HCEC 1CT (cell line): ENCODE measurements around the gene GAS2L2.

ENCODE experiments used
- DNase-seq: peaks from one replicate; pipeline ENCODE4 v3.0.0-alpha.2; 2017

Gene GAS2L2

DNA sequence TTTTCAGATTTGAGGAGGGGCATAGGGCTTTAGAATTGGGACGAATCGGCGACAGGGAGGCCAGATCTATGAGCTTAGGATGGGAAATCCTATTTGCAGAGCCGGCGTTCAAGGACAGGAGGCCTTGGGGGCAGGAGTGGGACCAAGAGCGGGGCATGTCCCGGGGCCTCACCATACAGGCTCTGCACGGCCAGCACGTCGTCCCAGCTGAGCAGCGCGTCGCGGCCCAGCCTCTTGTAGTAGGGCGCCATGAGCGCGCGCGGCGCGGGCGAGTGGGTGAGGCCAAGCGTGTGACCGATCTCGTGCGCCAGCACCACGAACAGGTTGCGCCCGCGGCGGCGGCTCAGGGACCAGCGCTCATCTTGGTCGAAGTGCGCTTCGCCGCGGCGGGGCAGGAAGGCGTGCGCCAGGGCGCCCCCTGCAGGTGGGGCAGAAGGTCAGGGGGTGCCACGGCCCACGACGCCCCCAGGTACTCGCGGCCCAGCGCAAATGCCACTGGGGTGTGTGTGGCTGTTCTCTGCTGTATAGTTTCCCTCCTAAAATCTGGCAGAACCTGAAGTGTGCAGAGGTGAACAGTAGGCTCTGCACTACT lies 17.0 kb upstream of the GAS2L2 start:
- DNase-seq, result no peak

DNA sequence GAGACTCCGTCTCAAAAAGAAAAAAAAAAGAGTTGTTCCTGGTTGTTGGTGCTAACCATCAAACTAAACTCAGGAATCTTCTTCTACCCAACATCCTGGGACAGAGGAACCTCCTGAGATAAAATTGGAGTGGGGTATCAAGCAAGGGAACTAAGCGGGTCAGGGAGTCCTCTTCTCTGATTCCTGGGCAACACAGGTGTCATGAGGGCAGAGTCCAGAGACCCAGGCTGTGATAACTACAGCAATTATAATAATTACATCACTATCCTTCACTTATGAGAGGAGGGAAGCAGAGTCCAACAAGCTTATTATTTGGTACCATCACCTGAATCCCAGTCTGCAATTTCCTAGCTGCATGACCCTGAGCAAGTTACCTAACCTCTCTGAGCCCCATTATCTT lies 15.8 kb upstream of the GAS2L2 start:
- DNase-seq, result no peak

DNA sequence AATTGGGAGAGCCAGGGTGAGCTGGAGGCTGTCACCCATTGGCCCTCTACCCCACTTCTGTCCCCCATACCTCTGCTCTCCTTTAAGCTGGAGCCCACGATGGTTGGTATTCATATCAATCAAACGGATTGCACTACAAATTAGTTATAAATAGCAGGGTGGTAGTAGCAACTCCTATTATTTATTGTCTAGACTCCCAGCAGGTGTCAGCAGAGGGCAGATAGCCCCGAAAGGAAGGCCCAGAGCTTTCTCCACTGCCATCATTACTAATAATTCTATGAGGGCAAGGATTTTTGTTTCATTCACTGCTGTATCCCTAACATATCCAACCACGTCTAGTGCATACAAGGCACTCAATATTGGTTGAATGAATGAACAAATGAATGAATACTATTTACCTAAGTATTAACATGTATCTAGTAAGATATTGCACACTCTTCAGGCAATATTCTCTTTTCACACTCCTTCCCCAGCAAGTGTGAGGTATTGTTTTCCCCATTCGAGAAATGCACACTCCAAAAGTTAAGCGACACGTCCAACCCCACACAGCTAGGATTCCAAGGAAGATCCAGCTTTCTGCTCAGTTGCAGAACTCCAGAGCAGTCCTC lies 14.0 kb upstream of the GAS2L2 start:
- DNase-seq, result peak; percentile 54

DNA sequence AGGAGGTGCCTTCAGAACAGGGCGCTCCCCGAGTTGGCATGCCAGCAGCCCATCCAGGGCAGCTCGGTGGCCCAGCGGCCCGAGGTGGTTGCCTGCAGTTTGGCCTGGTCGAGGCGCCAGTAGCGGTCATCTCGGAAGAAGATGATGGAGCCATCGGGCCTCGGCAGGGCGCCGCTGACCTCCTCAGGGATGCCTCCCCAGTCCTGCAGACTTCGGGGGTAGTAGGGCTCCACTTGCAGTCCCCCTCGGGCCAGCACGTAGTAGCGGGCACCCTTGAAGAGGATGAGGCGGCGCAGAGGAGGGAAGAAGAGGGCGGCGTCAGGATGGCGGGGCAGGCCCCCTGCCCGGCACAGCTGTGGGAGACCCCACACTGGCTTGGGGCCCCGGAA lies 13.4 kb upstream of the GAS2L2 start:
- DNase-seq, result no peak

DNA sequence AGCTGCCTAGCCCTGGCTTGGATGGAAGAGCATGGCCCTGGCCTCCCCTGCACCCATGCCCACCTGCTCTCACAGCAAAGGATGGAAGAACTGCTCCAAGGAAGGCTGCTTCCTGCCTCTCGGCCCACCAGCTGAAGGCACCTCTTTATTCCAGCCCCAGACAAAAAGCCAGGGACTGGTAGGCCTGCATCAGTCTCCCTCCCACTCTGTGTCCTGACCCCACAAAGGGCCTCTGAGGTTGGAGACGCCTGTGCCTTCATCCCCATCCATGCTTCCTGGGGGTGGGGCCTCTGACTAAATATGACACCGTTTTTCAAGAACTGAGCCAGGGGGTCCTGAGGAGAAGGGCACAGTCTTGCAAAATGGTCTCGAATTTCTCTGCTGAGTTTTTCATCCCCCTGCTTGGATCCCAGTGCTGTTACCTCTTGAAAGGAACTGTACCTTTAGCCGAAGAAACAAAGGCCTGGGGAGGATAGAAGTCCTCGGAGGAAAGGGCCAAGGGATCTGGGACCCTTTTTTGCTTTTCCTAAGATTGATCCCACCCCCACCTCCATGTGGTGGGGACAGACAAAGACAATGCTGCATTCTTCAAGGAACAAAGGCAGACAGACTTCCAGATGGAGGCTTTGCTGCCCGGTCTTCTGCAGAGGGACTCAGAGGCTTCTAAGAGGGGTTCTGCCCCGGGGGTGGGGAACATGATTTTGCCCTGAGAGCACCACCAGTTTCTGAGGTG lies 12.9 kb upstream of the GAS2L2 start:
- DNase-seq, result no peak

- no peak for DNase-seq
Measured at GRCh38 chr17:35765086-35765710, 12.2 kb upstream of the GAS2L2 start.

DNA sequence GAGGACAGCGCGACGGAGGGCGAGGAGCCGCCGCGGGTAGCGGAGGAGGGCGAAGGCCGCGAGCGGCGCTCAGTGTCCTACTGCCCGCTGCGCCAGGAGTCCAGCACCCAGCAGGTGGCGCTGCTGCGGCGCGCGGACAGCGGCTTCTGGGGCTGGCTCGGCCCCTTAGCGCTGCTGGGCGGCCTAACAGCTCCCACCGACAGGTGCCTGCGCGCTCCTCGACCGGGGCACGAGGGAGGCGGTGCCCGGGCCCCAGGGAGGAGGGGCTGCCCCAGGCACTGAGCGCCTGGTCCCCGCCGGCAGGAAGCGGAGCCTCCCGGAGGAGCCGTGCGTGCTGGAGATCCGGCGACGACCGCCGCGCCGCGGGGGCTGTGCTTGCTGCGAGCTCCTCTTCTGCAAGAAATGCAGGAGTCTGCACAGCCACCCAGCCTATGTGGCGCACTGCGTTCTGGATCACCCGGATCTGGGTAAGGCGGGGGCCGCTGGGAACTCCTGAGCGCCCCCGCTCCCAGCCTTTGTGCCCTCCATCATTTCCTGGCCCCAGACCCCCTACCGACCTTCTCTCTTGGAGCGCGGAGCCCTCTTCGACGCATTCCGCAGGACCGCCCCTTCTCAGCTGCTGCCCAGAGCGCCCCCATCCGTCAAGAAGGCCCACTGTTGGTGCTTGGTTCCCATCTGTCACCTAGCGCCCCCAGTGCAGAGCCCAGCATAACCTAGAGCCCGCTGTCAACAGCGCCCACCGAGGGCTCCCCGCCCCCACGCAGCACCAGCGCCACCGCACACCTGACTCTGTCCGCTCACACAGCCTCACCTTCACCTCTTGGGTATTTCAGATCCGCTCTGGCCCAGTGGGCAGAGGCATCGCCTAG lies 11.3 kb upstream of the GAS2L2 start:
- peak; percentile 77 for DNase-seq

GRCh38 chr17:35763767-35764122 lies 10.7 kb upstream of the GAS2L2 start:
- no peak for DNase-seq

GRCh38 chr17:35761601-35762000 lies 8.6 kb upstream of the GAS2L2 start:
- no peak for DNase-seq

GRCh38 chr17:35760587-35760986 lies 7.5 kb upstream of the GAS2L2 start, which contains the start of gene C17orf50:
C17orf50 (plus strand) TSS chr17:35760887; CDS start chr17:35760942, 55 bp downstream.
- DNase-seq, result no peak

- DNase-seq, result no peak
Measured at GRCh38 chr17:35757243-35757642, 4.2 kb upstream of the GAS2L2 start.

GRCh38 chr17:35752471-35752870 lies 568 bp downstream of the GAS2L2 start:
- no peak for DNase-seq

DNA sequence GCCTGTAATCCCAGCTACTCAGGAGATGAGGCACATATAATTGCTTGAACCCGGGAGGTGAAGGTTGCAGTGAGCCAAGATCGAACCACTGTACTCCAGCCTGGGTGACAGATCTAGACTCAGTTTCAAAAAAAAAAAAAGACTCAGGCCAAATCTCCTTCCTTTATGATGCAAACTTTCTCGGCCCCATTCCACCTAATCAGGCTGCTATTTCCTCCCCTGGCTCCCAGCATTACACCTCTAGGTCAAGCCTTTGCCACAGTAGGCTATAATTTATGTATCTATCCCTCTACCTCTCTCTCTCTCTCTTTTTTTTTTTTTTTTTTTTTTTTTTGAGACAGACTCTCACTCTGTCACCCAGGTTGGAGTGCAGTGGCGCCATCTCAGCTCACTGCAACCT lies 1.5 kb downstream of the GAS2L2 start:
- peak; percentile 27 for DNase-seq

- no peak for DNase-seq
Measured at GRCh38 chr17:35750526-35751395, 2.3 kb downstream of the GAS2L2 start.

GRCh38 chr17:35749560-35750412 lies 3.3 kb downstream of the GAS2L2 start:
- DNase-seq, result no peak

- no peak for DNase-seq
Measured at GRCh38 chr17:35748979-35749378, 4.1 kb downstream of the GAS2L2 start.

GRCh38 chr17:35748341-35748841 lies 4.6 kb downstream of the GAS2L2 start:
- DNase-seq, result no peak

GRCh38 chr17:35747540-35748017 lies 5.5 kb downstream of the GAS2L2 start:
- peak; percentile 65 for DNase-seq

DNA sequence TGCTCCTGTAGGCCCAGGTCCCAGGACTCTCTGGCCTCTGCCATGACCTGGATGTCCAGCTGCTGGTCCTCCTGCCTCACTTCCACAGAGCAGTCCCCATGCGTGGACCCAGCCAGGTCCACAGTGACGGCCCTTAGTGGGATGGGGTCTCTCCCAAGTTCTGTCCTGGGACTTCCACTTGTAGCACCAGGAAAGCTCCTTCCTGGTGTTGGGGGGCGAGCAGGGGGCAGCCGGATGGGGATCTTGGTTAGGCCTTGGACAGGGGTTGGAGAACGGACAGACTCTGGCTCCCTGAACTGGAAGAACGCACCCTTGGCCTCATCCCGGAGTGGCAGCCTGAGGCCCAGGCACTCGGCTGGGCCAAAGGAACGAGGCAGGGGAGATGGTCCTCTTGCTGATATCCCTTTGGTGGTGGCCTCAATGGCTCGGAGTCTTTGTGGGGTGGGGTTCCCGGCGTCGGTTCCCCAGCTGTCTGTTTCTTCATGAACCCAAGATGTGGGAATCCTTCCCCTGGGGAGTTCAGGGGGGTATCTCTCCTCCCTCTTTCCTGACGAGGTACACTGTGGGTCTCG lies 7.2 kb downstream of the GAS2L2 start:
- DNase-seq, result no peak

DNA sequence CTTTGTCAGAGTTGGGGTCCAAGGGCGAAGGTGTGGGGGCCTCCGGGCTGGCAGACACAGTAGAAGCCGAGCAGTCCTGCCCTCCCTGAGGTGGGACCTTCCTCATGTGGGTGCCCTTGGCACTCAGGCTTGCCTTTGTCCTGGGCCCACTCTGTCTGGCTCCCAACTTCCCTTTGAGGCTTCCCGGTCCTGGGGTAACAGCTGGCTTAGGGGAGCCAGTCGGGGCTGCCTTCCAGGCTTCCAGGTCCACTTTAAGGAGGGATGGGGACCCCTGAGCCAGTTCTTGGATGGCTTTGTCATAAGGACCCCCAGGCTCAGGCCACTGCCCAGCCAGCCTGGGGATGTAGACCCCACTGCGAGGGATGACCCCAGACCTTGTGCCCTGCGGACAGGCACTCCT lies 7.8 kb downstream of the GAS2L2 start:
- no peak for DNase-seq
